Activated CD8-positive, alpha-beta memory T cell treated with anti-CD3 and anti-CD28 coated beads, Interleukin-2, amount 10 ng/mL, durations not matched to agents 7 days and 5 days (primary cell): Measurements from ENCODE around the gene PCA3. TPM values are rescaled to one million over a fixed set of nuclear protein-coding genes. Genes with fewer than 3 reads are reported as not detected.

Experiments used
- ATAC-seq: fragments of 150-1000 bp; cut with Tn5 transposase; one replicate; pipeline ENCODE4 v1.10.0; 2021; ENCODE audit warnings: moderate library complexity
- CTCF ChIA-PET: fragments of 350-600 bp; sonication (Branson Sonifier 250); formaldehyde crosslinking; loops from one replicate; lab custom pipeline; 2021; ENCODE audit warnings: antibody characterized with exemption; lab: Charles Lee
- DNase-seq: peaks from one replicate; pipeline ENCODE4 v3.0.0-alpha.2; 2020
- H3K27ac Mint-ChIP-seq: one replicate; pipeline ENCODE4 v1.8.0; 2021; ENCODE audit warnings: mild to moderate bottlenecking, mixed read lengths
- H3K27me3 Mint-ChIP-seq: one replicate; pipeline ENCODE4 v1.8.0; 2021; ENCODE audit warnings: mixed read lengths
- H3K36me3 Mint-ChIP-seq: one replicate; pipeline ENCODE4 v1.8.0; 2021; ENCODE audit warnings: mild to moderate bottlenecking, mixed read lengths
- H3K4me1 Mint-ChIP-seq: one replicate; pipeline ENCODE4 v1.8.0; 2021; ENCODE audit warnings: mixed read lengths
- H3K4me3 Mint-ChIP-seq: one replicate; pipeline ENCODE4 v1.8.0; 2021; ENCODE audit warnings: mild to moderate bottlenecking, moderate library complexity, mixed read lengths
- H3K9me3 Mint-ChIP-seq: one replicate; pipeline ENCODE4 v1.8.0; 2022; ENCODE audit warnings: low read depth, mixed read lengths
- total RNA-seq, 2 experiments: library from RNA; stranded (reverse); gene quantifications; one replicate each; pipeline ENCODE4 v1.2.3, GENCODE V29; 2021

PCA3 gene
- not detected for total RNA-seq

GRCh38 chr9:76764138-76764537, at the start of gene PCA3:
PCA3 (plus strand) TSS chr9:76764438.
- no peak for DNase-seq
- no peak for ATAC-seq
- peaks cover 4% of the 10 kb centered on the region for H3K27me3 Mint-ChIP-seq
- no peak within 1 kb of the TSS for H3K27ac Mint-ChIP-seq
- H3K36me3 Mint-ChIP-seq: no peaks in the 10 kb centered on the region
- no peaks in the 10 kb centered on the region for H3K4me1 Mint-ChIP-seq
- CTCF ChIA-PET: no interaction called here
- no peak within 1 kb of the TSS for H3K4me3 Mint-ChIP-seq
- no peaks in the 10 kb centered on the region for H3K9me3 Mint-ChIP-seq

- CTCF ChIA-PET: no interaction called here
- no peak overlapping the region for H3K4me3 Mint-ChIP-seq
- no peaks in the 10 kb centered on the region for H3K9me3 Mint-ChIP-seq
- no peak for ATAC-seq
- no peak overlapping the region for H3K27ac Mint-ChIP-seq
- H3K4me1 Mint-ChIP-seq: no peaks in the 10 kb centered on the region
- H3K27me3 Mint-ChIP-seq: peaks cover 35% of the 10 kb centered on the region
- no peaks in the 10 kb centered on the region for H3K36me3 Mint-ChIP-seq
- DNase-seq: no peak
Observed at GRCh38 chr9:76716085-76716672, 48.1 kb upstream of the PCA3 start.

- no peaks in the 10 kb centered on the region for H3K4me1 Mint-ChIP-seq
- H3K27me3 Mint-ChIP-seq: peaks cover 33% of the 10 kb centered on the region
- CTCF ChIA-PET: no interaction called here
- ATAC-seq (no peak), DNase-seq (no peak)
- no peak overlapping the region for H3K27ac Mint-ChIP-seq
- H3K4me3 Mint-ChIP-seq: no peak overlapping the region
- no peaks in the 10 kb centered on the region for H3K36me3 Mint-ChIP-seq
- no peaks in the 10 kb centered on the region for H3K9me3 Mint-ChIP-seq
Observed at GRCh38 chr9:76717176-76717575, 47.1 kb upstream of the PCA3 start.

DNA sequence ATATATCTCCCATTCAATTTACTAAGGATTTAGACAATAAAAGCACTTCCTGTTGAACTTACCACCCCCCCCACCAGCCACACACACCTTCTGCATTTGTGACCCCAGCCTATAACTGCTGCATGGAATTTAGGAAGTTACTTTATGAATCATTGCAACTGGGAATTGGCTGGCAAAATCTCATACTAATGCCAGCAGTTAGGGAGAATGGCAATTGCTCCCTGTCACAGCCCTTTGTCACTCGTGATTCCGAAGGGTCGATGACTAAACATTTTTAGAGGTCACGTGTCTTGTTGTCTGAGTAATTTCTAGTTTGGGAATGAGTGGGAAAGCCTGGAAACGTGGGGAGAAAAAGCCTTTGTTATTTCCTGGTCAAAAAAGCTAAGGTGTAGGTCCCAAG, 46.6 kb upstream of the PCA3 start:
- H3K4me1 Mint-ChIP-seq: no peaks in the 10 kb centered on the region
- H3K27ac Mint-ChIP-seq: no peak overlapping the region
- CTCF ChIA-PET: no interaction called here
- H3K27me3 Mint-ChIP-seq: peaks cover 33% of the 10 kb centered on the region
- no peak for DNase-seq
- no peaks in the 10 kb centered on the region for H3K36me3 Mint-ChIP-seq
- no peak for ATAC-seq
- H3K4me3 Mint-ChIP-seq: no peak overlapping the region
- H3K9me3 Mint-ChIP-seq: no peaks in the 10 kb centered on the region

DNA sequence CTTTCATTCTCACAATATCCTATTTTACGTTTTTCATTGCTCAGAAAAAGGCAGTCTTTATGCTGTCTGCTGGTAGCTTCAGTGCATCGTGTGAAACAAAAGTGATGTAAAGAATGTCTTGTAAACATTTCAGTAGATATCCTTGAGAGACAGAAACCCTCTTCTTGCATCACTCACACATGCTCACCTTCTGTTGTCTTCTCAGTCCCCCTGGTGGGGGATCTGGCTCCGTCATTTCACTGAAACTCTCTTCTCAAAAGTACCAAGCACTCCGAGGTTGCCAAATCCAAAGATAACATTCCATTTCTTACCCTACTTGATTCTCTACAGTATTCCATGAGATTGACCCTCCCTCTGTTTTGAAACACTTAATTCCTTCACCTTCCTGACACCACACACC, 46.1 kb upstream of the PCA3 start:
- DNase-seq (no peak), ATAC-seq (no peak)
- no peaks in the 10 kb centered on the region for H3K4me1 Mint-ChIP-seq
- peaks cover 33% of the 10 kb centered on the region for H3K27me3 Mint-ChIP-seq
- H3K36me3 Mint-ChIP-seq: no peaks in the 10 kb centered on the region
- CTCF ChIA-PET: no interaction called here
- H3K27ac Mint-ChIP-seq: no peak overlapping the region
- no peak overlapping the region for H3K4me3 Mint-ChIP-seq
- H3K9me3 Mint-ChIP-seq: no peaks in the 10 kb centered on the region

GRCh38 chr9:76720245-76720644, 44.0 kb upstream of the PCA3 start:
- CTCF ChIA-PET: no interaction called here
- Mint-ChIP-seq H3K9me3 (no peaks in the 10 kb centered on the region), H3K4me1 (no peaks in the 10 kb centered on the region), H3K36me3 (no peaks in the 10 kb centered on the region), H3K27me3 (peaks cover 32% of the 10 kb centered on the region), H3K27ac (no peak overlapping the region), H3K4me3 (no peak overlapping the region)
- ATAC-seq (no peak), DNase-seq (no peak)

DNA sequence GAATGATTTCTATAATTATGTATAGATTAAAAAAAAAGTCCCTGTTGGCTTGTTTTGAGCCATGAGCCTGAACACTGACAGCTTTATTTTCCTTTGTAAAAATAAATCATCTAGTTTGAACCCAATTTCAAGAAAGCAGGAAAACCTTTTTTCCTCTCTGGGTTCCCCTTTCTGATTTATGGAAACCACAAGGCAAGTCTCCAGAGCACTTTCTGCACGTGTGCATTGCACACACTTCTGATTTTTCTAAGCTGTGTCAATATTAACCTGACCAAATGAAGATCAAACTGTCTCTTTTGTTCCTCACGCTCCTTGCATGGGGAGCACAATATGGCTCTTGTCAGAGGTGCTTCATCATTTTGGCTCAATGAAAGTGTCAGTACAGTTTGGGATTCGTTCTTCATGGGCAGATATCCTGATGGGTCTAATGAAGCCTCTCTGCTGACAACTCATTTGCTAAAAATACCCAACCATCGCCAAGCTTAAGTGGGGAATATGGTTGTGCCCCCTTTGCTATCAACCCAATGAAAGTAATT, 39.2 kb upstream of the PCA3 start:
- CTCF ChIA-PET: no interaction called here
- no peak overlapping the region for H3K27ac Mint-ChIP-seq
- no peak for DNase-seq
- H3K4me3 Mint-ChIP-seq: no peak overlapping the region
- ATAC-seq: no peak
- peaks cover 30% of the 10 kb centered on the region for H3K27me3 Mint-ChIP-seq
- H3K4me1 Mint-ChIP-seq: no peaks in the 10 kb centered on the region
- no peaks in the 10 kb centered on the region for H3K9me3 Mint-ChIP-seq
- no peaks in the 10 kb centered on the region for H3K36me3 Mint-ChIP-seq

DNA sequence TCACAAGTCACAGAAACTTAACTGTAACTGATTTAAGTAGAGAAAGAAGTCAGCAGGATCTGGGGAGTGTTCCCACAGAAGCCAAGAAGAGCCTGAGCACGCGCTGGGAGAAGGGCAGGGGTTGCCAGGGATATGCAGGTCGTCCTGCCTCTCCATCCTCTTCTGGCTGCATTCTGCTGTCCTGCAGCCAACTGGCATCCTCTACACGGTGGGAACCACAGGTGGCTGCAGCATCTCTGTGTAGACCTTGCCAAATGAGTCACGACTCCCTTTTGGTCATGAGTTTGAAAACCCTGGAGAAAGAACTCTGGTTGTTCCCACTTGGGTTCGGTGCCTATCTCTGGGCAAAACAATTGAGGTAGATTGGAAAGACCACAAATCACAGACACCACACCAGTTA, 38.4 kb upstream of the PCA3 start:
- no peaks in the 10 kb centered on the region for H3K9me3 Mint-ChIP-seq
- no peaks in the 10 kb centered on the region for H3K36me3 Mint-ChIP-seq
- no peak overlapping the region for H3K4me3 Mint-ChIP-seq
- no peaks in the 10 kb centered on the region for H3K4me1 Mint-ChIP-seq
- no peak for DNase-seq
- CTCF ChIA-PET: no interaction called here
- H3K27ac Mint-ChIP-seq: no peak overlapping the region
- ATAC-seq: no peak
- peaks cover 27% of the 10 kb centered on the region for H3K27me3 Mint-ChIP-seq

DNA sequence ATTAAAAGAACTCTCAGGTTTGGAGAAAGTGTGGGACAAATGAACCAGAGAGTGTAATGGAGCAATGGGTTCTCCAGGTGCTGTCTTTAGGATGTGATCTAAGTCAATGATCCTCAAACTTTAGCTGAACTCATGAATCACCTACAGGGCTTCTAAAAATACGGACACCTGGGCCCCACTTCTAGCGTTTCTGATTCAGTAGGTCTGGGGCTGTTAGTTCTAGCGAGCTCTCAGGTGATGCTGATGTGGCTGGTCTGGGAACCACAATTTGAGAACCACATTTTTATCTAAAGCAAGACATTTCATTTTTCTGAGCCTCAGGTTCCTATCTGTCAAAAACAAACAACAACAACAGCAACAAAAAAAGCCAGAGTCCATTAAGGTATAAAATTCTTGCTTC, 35.1 kb upstream of the PCA3 start:
- Mint-ChIP-seq H3K9me3 (no peaks in the 10 kb centered on the region), H3K4me1 (no peaks in the 10 kb centered on the region), H3K4me3 (no peak overlapping the region), H3K36me3 (no peaks in the 10 kb centered on the region), H3K27me3 (peaks cover 27% of the 10 kb centered on the region), H3K27ac (no peak overlapping the region)
- CTCF ChIA-PET: no interaction called here
- ATAC-seq: no peak
- no peak for DNase-seq

GRCh38 chr9:76729980-76730737, 34.1 kb upstream of the PCA3 start:
- ATAC-seq (no peak), DNase-seq (no peak)
- Mint-ChIP-seq H3K27ac (no peak overlapping the region), H3K36me3 (no peaks in the 10 kb centered on the region), H3K27me3 (peaks cover 31% of the 10 kb centered on the region), H3K9me3 (no peaks in the 10 kb centered on the region), H3K4me3 (no peak overlapping the region), H3K4me1 (no peaks in the 10 kb centered on the region)
- CTCF ChIA-PET: no interaction called here

- ATAC-seq: no peak
Observed at GRCh38 chr9:76730801-76731200, 33.4 kb upstream of the PCA3 start.

DNA sequence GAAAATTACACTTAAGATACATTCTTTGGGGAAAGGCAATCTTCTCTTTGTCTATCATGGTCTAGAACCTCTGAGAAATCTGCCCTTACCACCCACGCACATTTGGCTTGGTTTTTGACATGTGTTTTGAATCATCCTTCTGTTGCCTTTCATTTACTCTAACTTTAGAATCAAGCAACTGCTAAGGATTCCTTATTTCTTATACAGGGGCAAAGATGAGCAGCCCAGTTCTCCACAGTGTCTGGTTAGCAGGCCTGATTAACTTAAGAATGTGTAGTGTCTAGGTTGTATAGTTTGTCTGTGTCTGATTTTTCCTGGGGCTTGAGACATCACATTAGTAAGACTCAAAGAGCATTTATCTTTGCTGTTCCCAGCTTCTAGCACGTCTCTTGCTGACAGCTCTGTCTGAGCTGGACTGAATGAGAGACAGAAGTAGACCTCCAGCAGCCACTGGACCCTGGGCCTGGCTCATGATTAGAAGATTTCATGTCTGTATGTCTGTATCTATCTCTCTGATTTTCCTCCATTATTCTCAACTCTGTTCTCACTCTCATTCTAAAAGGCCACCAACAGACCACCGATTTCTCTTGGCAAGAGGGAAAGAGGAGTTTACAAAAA, 31.8 kb upstream of the PCA3 start:
- H3K4me3 Mint-ChIP-seq: no peak overlapping the region
- no peaks in the 10 kb centered on the region for H3K9me3 Mint-ChIP-seq
- ATAC-seq (no peak), DNase-seq (no peak)
- peaks cover 30% of the 10 kb centered on the region for H3K27me3 Mint-ChIP-seq
- no peak overlapping the region for H3K27ac Mint-ChIP-seq
- H3K4me1 Mint-ChIP-seq: no peaks in the 10 kb centered on the region
- CTCF ChIA-PET: no interaction called here
- no peaks in the 10 kb centered on the region for H3K36me3 Mint-ChIP-seq

More at GRCh38 chr9:76730801-76731200, 33.4 kb upstream of the PCA3 start:
- Mint-ChIP-seq H3K27ac (no peak overlapping the region), H3K4me1 (no peaks in the 10 kb centered on the region), H3K36me3 (no peaks in the 10 kb centered on the region), H3K9me3 (no peaks in the 10 kb centered on the region), H3K27me3 (peaks cover 26% of the 10 kb centered on the region), H3K4me3 (no peak overlapping the region)
- no peak for DNase-seq
- CTCF ChIA-PET: no interaction called here

GRCh38 chr9:76733096-76733495, 31.1 kb upstream of the PCA3 start:
- Mint-ChIP-seq H3K27ac (no peak overlapping the region), H3K27me3 (peaks cover 35% of the 10 kb centered on the region), H3K9me3 (no peaks in the 10 kb centered on the region), H3K36me3 (no peaks in the 10 kb centered on the region), H3K4me1 (no peaks in the 10 kb centered on the region), H3K4me3 (no peak overlapping the region)
- DNase-seq: no peak
- no peak for ATAC-seq
- CTCF ChIA-PET: no interaction called here

GRCh38 chr9:76734716-76735115, 29.5 kb upstream of the PCA3 start:
- no peaks in the 10 kb centered on the region for H3K36me3 Mint-ChIP-seq
- H3K4me1 Mint-ChIP-seq: no peaks in the 10 kb centered on the region
- ATAC-seq (no peak), DNase-seq (no peak)
- CTCF ChIA-PET: no interaction called here
- no peak overlapping the region for H3K27ac Mint-ChIP-seq
- H3K4me3 Mint-ChIP-seq: no peak overlapping the region
- no peaks in the 10 kb centered on the region for H3K9me3 Mint-ChIP-seq
- peaks cover 33% of the 10 kb centered on the region for H3K27me3 Mint-ChIP-seq
